Immature natural killer cell (primary cell): ENCODE data around the gene ITGBL1. TPM values are rescaled to one million over a fixed set of nuclear protein-coding genes. Genes with fewer than 3 reads are reported as not detected.

Experiments used
- DNase-seq, 3 donors: peaks; one replicate each; pipeline ENCODE4 v3.0.0; 2022; ENCODE audit warnings: mixed read lengths in 1 of 3
- H3K27ac Mint-ChIP-seq, 6 donors: one replicate each; pipeline ENCODE4 v1.8.0; 2020; ENCODE audit warnings: mixed read lengths in 6 of 6, mild to moderate bottlenecking in 5 of 6, inconsistent platforms in 4 of 6, moderate library complexity in 3 of 6
- H3K27me3 Mint-ChIP-seq, 3 donors: one replicate each; pipeline ENCODE4 v1.8.0; 2020 to 2021; ENCODE audit warnings: low read depth in 3 of 3, mild to moderate bottlenecking in 3 of 3, mixed read lengths in 3 of 3, moderate library complexity in 3 of 3, inconsistent platforms in 1 of 3
- H3K36me3 Mint-ChIP-seq, 3 donors: one replicate each; pipeline ENCODE4 v1.8.0; 2020; ENCODE audit warnings: mixed read lengths in 3 of 3, inconsistent platforms in 2 of 3, mild to moderate bottlenecking in 2 of 3
- H3K4me1 Mint-ChIP-seq, 2 donors: one replicate each; pipeline ENCODE4 v1.8.0; 2020; ENCODE audit warnings: inconsistent platforms in 2 of 2, mild to moderate bottlenecking in 2 of 2, mixed read lengths in 2 of 2, moderate library complexity in 1 of 2
- H3K4me3 Mint-ChIP-seq, 5 donors: one replicate each; pipeline ENCODE4 v1.8.0; 2020; ENCODE audit warnings: mild to moderate bottlenecking in 5 of 5, mixed read lengths in 5 of 5, inconsistent platforms in 3 of 5, moderate library complexity in 3 of 5
- H3K9me3 Mint-ChIP-seq, 6 donors: one replicate each; pipeline ENCODE4 v1.8.0; 2020; ENCODE audit warnings: mild to moderate bottlenecking in 6 of 6, mixed read lengths in 6 of 6, inconsistent platforms in 4 of 6, moderate library complexity in 3 of 6
- polyA plus RNA-seq, 3 donors: library from polyadenylated mRNA; unstranded; fragments of 300-500 nt; fragmentation: Illumina TruSeq; gene quantifications; one replicate each; pipeline ENCODE4 v1.2.3, GENCODE V29; 2021

ITGBL1 gene
- polyA plus RNA-seq, 3 donors from 2014 or later: not detected

DNA sequence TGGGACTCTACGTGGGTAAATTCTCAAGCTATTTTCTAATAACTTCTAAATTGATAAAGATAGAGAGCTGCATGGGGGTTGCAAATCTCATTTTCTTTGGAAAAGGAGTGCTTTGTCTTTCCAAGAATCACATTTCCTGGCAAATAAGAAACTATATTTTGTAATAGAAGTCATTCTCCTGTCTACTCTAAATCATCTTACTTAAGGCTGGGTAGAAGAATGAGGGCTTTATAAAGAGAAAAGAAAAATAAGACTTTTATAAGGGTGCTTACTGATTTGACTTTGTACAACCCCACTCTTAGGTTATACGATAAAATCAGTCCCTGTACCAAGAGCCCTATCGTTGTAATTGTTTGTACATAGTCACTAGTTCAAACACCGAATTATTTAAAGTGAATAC lies 14.9 kb downstream of the ITGBL1 start:
- Mint-ChIP-seq H3K27ac (no peak overlapping the region), H3K27me3 (peaks cover 0 to 2% (median 0%) of the 10 kb centered on the region in 3 donors), H3K36me3 (no peaks in the 10 kb centered on the region), H3K9me3 (peaks cover 0 to 5% (median under 1%) of the 10 kb centered on the region in 6 donors), H3K4me1 (no peaks in the 10 kb centered on the region), H3K4me3 (no peak overlapping the region)
- no peak for DNase-seq

DNA sequence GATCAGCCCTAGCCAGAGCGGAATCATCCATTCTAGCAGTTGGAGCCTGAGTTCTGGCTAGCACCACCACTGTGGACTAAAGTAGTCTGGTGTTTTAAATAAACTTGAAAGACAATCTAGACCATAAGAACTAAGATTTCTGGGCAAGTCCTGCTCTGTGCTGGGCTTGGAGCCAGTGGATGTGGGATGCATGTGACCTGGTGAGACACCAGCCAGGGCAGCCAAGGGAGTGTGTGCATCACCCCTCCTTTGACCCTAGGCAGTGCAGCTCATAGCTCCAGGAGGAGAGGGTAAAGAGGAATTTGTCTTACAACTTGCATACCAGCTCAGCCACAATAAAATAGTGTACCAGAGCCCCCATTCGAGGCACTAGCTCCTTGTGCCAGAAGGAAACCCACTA lies 21.0 kb downstream of the ITGBL1 start:
- Mint-ChIP-seq H3K27me3 (no peaks in the 10 kb centered on the region), H3K9me3 (peaks cover 0 to 8% (median 2%) of the 10 kb centered on the region in 6 donors), H3K27ac (no peak overlapping the region), H3K4me1 (no peaks in the 10 kb centered on the region), H3K36me3 (no peaks in the 10 kb centered on the region), H3K4me3 (no peak overlapping the region)
- no peak for DNase-seq

DNA sequence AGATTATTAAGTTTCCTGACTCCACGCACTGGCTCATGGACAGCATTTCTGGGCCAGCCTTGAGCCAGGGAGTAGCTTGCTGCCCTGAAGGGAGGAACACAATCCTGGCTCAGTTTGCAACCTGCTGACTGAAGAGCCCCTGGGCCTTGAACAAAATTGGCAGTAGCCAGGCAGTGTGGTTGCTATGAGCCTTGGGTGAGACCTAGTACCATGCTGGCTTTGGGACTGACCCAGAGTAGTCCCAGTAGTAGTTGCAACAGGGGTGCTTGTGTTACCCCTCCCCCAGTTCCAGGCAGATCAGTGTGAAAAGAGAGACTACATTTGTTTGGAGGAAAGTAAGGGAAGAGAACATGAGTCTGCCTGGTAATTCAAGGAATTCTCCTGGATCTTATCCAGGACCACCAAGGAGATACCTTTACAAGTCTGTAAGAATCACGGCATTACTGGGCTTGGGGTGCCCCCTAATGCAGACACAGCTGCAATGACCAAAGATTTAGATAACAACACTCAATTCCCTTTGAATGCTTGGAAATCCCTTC lies 22.0 kb downstream of the ITGBL1 start:
- Mint-ChIP-seq H3K27ac (no peak overlapping the region), H3K9me3 (peaks cover 0 to 8% (median 2%) of the 10 kb centered on the region in 6 donors)
- no peak for DNase-seq

DNA sequence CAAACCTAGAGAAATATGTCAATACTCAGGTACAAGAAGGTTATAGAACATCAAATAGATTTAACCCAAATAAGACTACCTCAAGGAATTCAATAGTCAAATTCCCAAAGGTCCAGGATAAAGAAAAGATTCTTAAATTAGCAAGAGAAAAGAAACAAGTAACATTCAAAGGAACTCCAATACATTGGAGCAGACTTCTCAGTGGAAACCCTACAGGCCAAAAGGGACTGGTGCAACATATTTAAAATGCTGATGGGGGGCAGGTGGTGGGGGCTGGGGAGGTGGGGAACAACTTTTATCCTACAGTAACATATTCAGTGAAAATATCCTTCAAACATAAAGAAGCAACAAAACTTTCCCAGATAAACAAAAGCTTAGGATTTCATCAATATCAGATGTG lies 23.1 kb downstream of the ITGBL1 start:
- Mint-ChIP-seq H3K4me1 (no peaks in the 10 kb centered on the region), H3K4me3 (no peak overlapping the region), H3K27me3 (no peaks in the 10 kb centered on the region), H3K36me3 (no peaks in the 10 kb centered on the region), H3K27ac (no peak overlapping the region), H3K9me3 (peaks cover 0 to 8% (median 2%) of the 10 kb centered on the region in 6 donors)
- DNase-seq: no peak

More for the DNA sequence above, 22.0 kb downstream of the ITGBL1 start:
- H3K36me3 Mint-ChIP-seq: no peaks in the 10 kb centered on the region
- H3K4me1 Mint-ChIP-seq: no peaks in the 10 kb centered on the region
- no peak overlapping the region for H3K4me3 Mint-ChIP-seq
- H3K27me3 Mint-ChIP-seq: no peaks in the 10 kb centered on the region

DNA sequence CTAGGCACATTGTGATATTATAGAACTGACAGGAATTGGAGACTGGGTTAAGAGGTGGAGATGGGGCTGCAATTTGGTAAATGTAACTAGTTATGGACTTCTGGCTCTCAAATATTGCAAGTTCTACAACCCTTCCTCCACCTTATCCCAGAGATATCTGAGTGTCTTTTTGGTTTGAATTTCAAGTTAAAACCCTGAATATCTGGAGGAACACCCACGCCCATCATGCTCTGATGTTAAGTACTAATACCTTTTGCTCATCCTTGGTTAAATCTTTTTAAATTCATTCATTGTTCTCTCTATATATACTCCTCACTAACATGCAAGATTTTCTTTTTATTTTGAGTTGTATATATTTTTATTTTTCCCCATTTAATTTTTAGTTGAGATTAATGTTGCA lies 28.9 kb downstream of the ITGBL1 start:
- H3K36me3 Mint-ChIP-seq: no peaks in the 10 kb centered on the region
- H3K9me3 Mint-ChIP-seq: peaks cover 0 to 4% (median 0%) of the 10 kb centered on the region in 6 donors
- no peaks in the 10 kb centered on the region for H3K4me1 Mint-ChIP-seq
- no peak overlapping the region for H3K27ac Mint-ChIP-seq
- H3K27me3 Mint-ChIP-seq: peaks cover 0 to 1% (median 0%) of the 10 kb centered on the region in 3 donors
- no peak for DNase-seq
- no peak overlapping the region for H3K4me3 Mint-ChIP-seq

DNA sequence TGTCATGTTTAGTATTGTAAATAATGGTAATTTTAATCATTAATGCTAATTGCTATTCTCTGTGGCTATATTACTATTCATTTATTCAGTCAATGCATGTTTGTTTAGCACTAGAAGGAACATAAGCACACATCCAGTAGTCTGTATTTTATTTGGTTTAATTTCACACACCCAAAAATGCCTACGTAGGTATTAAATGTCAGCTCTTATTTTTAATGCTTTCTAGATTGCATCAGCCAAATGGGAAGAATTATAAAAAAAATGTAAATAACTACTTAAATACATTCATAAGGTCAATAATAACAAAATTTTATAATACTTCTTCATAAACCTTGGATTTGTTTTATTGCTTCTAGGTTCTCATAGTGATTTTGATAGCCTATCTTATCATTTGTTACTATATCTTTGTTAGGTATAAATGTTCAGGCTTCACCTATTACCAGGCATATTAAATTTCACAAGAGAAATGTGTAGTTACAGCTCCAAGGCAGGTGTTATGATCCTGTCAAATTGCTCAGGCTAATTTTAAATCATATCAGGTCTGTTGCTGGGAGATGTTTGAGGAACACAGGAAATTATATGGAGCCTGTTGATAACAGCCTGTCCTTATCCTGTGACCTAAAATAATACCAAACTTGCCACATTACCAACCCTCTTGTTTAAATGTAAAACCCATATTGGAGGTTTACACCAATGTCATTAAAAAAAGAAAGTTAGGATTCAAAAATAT lies 34.4 kb downstream of the ITGBL1 start:
- no peak overlapping the region for H3K27ac Mint-ChIP-seq
- DNase-seq: no peak
- no peak overlapping the region for H3K4me3 Mint-ChIP-seq
- H3K4me1 Mint-ChIP-seq: no peaks in the 10 kb centered on the region
- H3K27me3 Mint-ChIP-seq: peaks cover 0 to 6% (median 1%) of the 10 kb centered on the region in 3 donors
- H3K36me3 Mint-ChIP-seq: no peaks in the 10 kb centered on the region
- no peaks in the 10 kb centered on the region for H3K9me3 Mint-ChIP-seq

DNA sequence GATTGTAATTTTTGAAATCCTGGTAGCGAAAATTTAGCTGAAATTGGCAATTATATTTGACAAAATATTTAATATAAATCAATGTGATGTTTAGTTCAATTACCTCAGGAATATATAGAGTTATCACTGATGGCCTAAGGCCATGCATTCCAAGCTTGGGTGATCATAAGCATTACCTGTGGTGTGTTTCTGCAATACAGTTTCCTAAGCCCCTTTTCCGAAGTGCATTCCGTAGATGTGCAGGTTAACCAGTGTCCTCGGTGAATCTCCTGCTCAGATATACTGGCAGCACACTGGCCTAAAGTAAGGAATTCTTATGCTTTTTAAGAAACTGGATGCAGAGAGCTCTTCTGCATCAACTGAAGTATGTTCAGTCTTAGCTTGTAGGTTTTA lies 35.0 kb downstream of the ITGBL1 start:
- no peak for DNase-seq
- Mint-ChIP-seq H3K36me3 (no peaks in the 10 kb centered on the region), H3K27me3 (peaks cover 0 to 6% (median 1%) of the 10 kb centered on the region in 3 donors), H3K4me3 (no peak overlapping the region), H3K27ac (no peak overlapping the region), H3K4me1 (no peaks in the 10 kb centered on the region), H3K9me3 (no peaks in the 10 kb centered on the region)

DNA sequence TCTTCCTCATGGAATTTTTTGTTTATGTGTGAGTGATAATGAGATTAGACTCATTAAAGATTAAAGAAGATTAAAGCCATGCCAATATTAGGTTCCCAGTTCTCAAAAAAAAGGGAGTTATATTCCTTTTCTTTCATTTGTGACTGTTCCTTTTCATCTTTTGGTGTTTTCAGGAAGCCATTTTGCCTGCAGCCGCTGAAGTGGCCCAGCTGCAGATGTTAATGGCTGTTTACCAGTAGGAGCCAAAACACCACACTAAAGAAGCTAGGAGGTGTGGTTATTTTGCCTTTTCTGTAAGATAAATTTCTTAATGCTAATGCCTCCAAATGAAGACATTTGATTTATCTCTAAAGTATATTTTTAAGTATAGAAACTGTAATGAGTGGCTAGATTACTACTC lies 36.3 kb downstream of the ITGBL1 start:
- no peak overlapping the region for H3K27ac Mint-ChIP-seq
- H3K36me3 Mint-ChIP-seq: no peaks in the 10 kb centered on the region
- peaks cover 0 to 6% (median 1%) of the 10 kb centered on the region in 3 donors for H3K27me3 Mint-ChIP-seq
- H3K4me3 Mint-ChIP-seq: no peak overlapping the region
- no peak for DNase-seq
- peaks cover 0 to 2% (median 0%) of the 10 kb centered on the region in 6 donors for H3K9me3 Mint-ChIP-seq
- H3K4me1 Mint-ChIP-seq: no peaks in the 10 kb centered on the region

DNA sequence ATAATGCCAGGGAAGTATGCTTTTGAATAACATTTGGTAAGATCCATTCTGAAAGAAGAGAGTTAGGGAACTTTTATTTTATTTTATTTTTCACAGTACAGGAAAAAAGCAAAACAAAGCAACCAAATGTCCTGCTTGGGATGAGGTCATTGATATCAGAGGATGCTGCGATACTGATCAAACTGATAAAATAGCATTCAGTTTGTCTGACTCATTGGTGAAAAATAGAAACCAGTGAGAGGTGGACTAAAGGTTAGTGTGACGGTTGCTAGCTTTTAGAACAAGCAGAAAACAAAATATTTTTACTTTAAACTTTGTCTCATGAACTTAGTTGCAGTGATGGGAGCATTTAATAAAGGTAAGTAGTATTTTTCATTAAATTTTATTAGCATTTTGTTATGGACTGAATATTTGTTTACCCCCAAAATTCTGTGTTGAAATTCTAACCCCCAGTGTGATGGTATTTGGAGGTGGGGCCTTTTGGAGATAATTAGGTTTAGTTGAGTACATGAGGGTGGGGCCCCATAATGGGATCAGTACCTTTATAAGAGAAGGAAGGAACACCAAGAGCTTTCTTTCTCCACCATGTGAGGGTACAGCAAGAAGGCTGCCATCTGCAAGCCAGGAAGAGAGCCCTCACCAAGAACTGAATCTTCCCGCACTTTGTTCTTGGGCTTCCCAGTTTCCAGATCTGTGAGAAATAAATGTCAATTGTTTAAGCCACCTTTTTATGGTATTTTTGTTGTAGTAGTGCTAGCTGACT lies 37.3 kb downstream of the ITGBL1 start:
- no peaks in the 10 kb centered on the region for H3K36me3 Mint-ChIP-seq
- no peaks in the 10 kb centered on the region for H3K4me1 Mint-ChIP-seq
- DNase-seq: no peak
- H3K4me3 Mint-ChIP-seq: no peak overlapping the region
- H3K9me3 Mint-ChIP-seq: peaks cover 0 to 2% (median 0%) of the 10 kb centered on the region in 6 donors
- no peak overlapping the region for H3K27ac Mint-ChIP-seq
- H3K27me3 Mint-ChIP-seq: peaks cover 0 to 6% (median 0%) of the 10 kb centered on the region in 3 donors

DNA sequence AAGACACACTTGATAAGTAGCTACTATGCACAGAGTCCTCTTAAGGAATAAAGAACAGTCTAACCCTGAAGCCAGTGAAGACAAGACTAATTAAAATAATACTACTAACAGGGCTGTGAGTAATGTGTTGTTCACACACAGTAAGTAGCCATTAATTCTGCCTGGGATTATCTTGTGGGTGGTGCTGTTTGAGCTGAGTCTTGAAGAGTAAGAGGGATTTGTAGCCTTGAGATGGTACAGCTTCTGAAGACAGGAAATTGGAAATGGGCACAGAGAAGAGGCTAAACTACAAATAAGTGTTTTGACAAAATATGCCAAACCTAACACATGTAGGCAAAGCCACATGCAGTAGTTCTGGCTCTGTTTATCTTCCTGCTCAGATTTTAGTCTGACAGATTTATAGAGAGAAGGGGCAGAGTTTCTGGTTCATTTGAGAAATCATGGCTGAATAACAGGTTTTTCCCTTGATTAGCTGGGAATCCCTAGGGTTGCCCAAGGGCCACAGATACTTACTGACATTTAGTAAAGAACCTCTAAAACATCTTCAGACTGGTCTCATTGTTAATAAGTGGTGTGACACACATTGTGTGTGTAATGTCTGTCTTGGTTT lies 38.0 kb downstream of the ITGBL1 start:
- H3K27ac Mint-ChIP-seq: no peak overlapping the region
- H3K4me1 Mint-ChIP-seq: no peaks in the 10 kb centered on the region
- peaks cover 0 to 6% (median 0%) of the 10 kb centered on the region in 3 donors for H3K27me3 Mint-ChIP-seq
- peaks cover 0 to 2% (median 0%) of the 10 kb centered on the region in 6 donors for H3K9me3 Mint-ChIP-seq
- H3K36me3 Mint-ChIP-seq: no peaks in the 10 kb centered on the region
- no peak for DNase-seq
- no peak overlapping the region for H3K4me3 Mint-ChIP-seq

DNA sequence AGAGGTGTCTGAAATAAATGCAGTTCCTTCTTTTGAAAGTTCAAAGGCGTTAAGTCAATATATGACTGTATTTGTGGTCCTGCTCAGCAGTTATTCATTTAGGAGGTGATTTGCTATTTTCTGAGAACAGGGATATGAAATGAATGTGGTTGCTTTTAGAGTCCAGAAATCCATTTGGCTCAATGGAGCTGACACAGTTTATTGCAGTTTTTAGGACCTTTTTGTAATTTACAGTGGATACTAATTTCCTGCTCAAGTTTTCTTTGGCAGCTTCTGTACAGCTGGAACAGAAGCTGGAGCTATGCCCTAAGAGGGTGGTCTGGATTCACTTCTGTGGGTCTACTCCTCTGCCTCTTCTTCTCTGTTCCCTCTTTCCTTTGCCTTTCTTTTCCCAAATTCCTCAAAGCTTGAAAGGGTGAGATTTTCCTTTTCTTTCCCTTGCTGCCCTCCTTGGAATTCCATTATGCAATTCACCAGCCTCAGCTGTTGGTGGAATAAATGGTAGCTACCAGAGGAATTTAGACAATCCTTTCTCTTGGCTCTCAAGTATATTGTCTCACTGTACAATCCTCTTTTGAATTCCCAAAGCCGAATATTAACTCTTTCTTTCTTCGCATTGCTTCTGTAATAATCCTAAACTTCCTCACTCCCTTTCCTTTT lies 39.9 kb downstream of the ITGBL1 start:
- Mint-ChIP-seq H3K9me3 (peaks cover 0 to 4% (median 0%) of the 10 kb centered on the region in 6 donors), H3K27ac (no peak overlapping the region), H3K4me1 (no peaks in the 10 kb centered on the region), H3K27me3 (peaks cover 0 to 6% (median 2%) of the 10 kb centered on the region in 3 donors), H3K4me3 (no peak overlapping the region), H3K36me3 (no peaks in the 10 kb centered on the region)
- no peak for DNase-seq

DNA sequence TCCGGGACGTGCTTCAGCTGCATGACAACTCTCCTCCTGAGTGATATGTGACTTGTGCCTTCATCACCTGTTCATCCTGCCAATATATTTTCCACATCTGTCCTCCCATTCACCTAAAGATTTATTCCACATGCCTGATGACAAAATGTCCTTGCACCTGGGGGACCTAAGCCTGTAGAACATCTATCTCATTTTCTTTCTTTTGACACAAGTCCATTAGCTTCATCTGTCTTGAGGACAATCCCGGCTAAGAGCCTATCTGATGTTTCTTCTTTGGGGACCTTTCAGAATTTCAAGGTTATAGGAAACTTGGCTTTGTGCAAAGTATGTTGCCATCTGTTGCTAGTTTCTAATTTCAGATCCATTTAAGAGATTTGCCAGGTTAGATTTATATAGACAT lies 41.1 kb downstream of the ITGBL1 start:
- H3K27ac Mint-ChIP-seq: no peak overlapping the region
- no peak for DNase-seq
- H3K4me1 Mint-ChIP-seq: no peaks in the 10 kb centered on the region
- no peak overlapping the region for H3K4me3 Mint-ChIP-seq
- peaks cover 0 to 4% (median 0%) of the 10 kb centered on the region in 6 donors for H3K9me3 Mint-ChIP-seq
- peaks cover 0 to 3% (median 2%) of the 10 kb centered on the region in 3 donors for H3K27me3 Mint-ChIP-seq
- no peaks in the 10 kb centered on the region for H3K36me3 Mint-ChIP-seq

DNA sequence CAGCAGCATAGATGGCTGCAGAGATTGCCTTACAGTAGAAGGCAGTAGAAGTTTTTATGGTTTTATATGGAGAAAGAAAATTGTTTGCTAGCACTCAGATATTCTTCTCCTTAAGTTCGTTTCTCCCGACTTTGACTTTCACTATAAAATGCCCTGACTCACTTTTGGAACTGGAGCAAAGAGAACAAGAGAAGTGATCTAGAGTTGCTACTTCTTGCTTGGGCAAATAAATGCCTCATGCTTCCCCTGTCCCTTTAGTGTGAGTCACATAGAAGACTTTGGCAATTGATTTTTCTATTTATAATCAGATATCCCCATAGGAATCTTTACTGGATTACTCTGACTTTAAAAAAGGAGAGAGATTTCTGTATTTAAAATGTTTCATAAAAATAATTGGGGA lies 46.9 kb downstream of the ITGBL1 start:
- Mint-ChIP-seq H3K4me3 (no peak overlapping the region), H3K9me3 (peaks cover 0 to 4% (median 0%) of the 10 kb centered on the region in 6 donors), H3K27me3 (peaks cover 0 to 6% (median 4%) of the 10 kb centered on the region in 3 donors), H3K4me1 (no peaks in the 10 kb centered on the region), H3K27ac (no peak overlapping the region), H3K36me3 (no peaks in the 10 kb centered on the region)
- DNase-seq: no peak
